SK-N-SH (cell line): ENCODE results near the gene VSIG2. TPM values are rescaled to one million over a fixed set of nuclear protein-coding genes. Genes with fewer than 3 reads are reported as not detected.
A peak's percentile ranks its signal among the peaks of the same experiment; 100 is the strongest.

Source experiments
- CTCF ChIA-PET: fragments of 300-600, 350-600 bp; formaldehyde crosslinking; extraction: SDS; loops from one replicate; lab custom pipeline; 2021; lab: Yijun Ruan, JAX
- POLR2A ChIA-PET: fragments of 350-600 bp; sonication (Branson Sonifier 250); formaldehyde crosslinking; extraction: SDS; loops from one replicate; lab custom pipeline; 2020; ENCODE audit warnings: antibody characterized with exemption, inconsistent platforms; lab: Yijun Ruan, JAX
- DNase-seq: peaks from one replicate; pipeline ENCODE4 v3.0.0; 2012
- H2AFZ ChIP-seq: fragments of 200-600 bp; sonication (generic); 2 replicates; pipeline ENCODE4 v1.8.1; 2016; ENCODE audit warnings: antibody characterized with exemption, mild to moderate bottlenecking, low read depth
- H3F3A ChIP-seq: fragments of 200-600 bp; sonication (generic); replicated peaks from 2 replicates; pipeline ENCODE3; 2016; ENCODE audit warnings: antibody characterized with exemption, mild to moderate bottlenecking; ENCODE audit not compliant: insufficient read depth
- H3K27ac ChIP-seq, 2 experiments: fragments of 200-500 bp in 1 of 2; fragments of 200-600 bp in 1 of 2; sonication (Bioruptor generic) in 1 of 2; sonication (generic), shearing (Covaris generic) in 1 of 2; 2 replicates each; pipeline versions ENCODE4 v1.5.1 to v1.6.1; 2014 to 2016; ENCODE audit warnings: low read depth in 2 of 2, inconsistent platforms in 1 of 2, low read length in 1 of 2, mild to moderate bottlenecking in 1 of 2, mixed read lengths in 1 of 2
- H3K27me3 ChIP-seq: fragments of 200-600 bp; sonication (generic), shearing (Covaris generic); 2 replicates; pipeline ENCODE4 v1.6.1; 2016; ENCODE audit warnings: mixed run types; ENCODE audit not compliant: insufficient read depth
- H3K36me3 ChIP-seq, 2 experiments: fragments of 200-500 bp in 1 of 2; fragments of 200-600 bp in 1 of 2; sonication (Bioruptor generic) in 1 of 2; sonication (generic) in 1 of 2; replicated peaks in 1 of 2; 2 replicates each; pipeline versions ENCODE3 to v1.5.1; 2014 to 2016; ENCODE audit warnings: low read length in 1 of 2, mild to moderate bottlenecking in 1 of 2; ENCODE audit not compliant: insufficient read depth in 2 of 2, control insufficient read depth in 1 of 2
- H3K4me1 ChIP-seq, 2 experiments: fragments of 200-500 bp in 1 of 2; fragments of 200-600 bp in 1 of 2; sonication (Bioruptor generic) in 1 of 2; sonication (generic), shearing (Covaris generic) in 1 of 2; 2 replicates each; pipeline versions ENCODE4 v1.5.1 to v1.6.1; 2014 to 2016; ENCODE audit warnings: low read depth in 1 of 2, low read length in 1 of 2, mixed run types in 1 of 2; ENCODE audit not compliant: insufficient read depth in 2 of 2, control insufficient read depth in 1 of 2
- H3K4me2 ChIP-seq: fragments of 200-600 bp; sonication (generic), shearing (Covaris generic); 2 replicates; pipeline ENCODE4 v1.6.1; 2017; ENCODE audit warnings: mixed run types
- H3K4me3 ChIP-seq, 2 experiments: fragments of 200-500 bp in 1 of 2; fragments of 200-600 bp in 1 of 2; sonication (Bioruptor generic) in 1 of 2; sonication (generic), shearing (Covaris generic) in 1 of 2; 2 replicates each; pipeline versions ENCODE4 v1.5.1 to v1.8.1; 2014 to 2016; ENCODE audit warnings: low read depth in 2 of 2, inconsistent platforms in 1 of 2, low read length in 1 of 2, mild to moderate bottlenecking in 1 of 2, mixed read lengths in 1 of 2, moderate library complexity in 1 of 2
- H3K79me2 ChIP-seq: fragments of 200-600 bp; sonication (generic); 2 replicates; pipeline ENCODE4 v1.8.1; 2017; ENCODE audit warnings: mild to moderate bottlenecking; ENCODE audit not compliant: insufficient read depth
- H3K9ac ChIP-seq: fragments of 200-600 bp; sonication (generic); 2 replicates; pipeline ENCODE4 v1.6.1; 2017; ENCODE audit warnings: mixed run types
- H3K9me2 ChIP-seq: fragments of 200-600 bp; sonication (generic); 2 replicates; pipeline ENCODE4 v1.6.1; 2017; ENCODE audit warnings: mixed run types
- H3K9me3 ChIP-seq: fragments of 200-600 bp; sonication (generic); 2 replicates; pipeline ENCODE4 v1.6.1; 2017; ENCODE audit warnings: mixed run types, mild to moderate bottlenecking, moderate library complexity
- H4K20me1 ChIP-seq: fragments of 200-600 bp; sonication (generic); 2 replicates; pipeline ENCODE4 v1.6.1; 2017; ENCODE audit warnings: mild to moderate bottlenecking, mixed run types; ENCODE audit not compliant: insufficient read depth
- EP300 ChIP-seq, 2 experiments: IDR thresholded peaks; 2 replicates each; pipeline versions ENCODE4 v1.4.0 to v1.6.1; 2012; ENCODE audit warnings: borderline replicate concordance in 1 of 2, low read depth in 1 of 2, low read length in 1 of 2
- EZH2phosphoT487 ChIP-seq: fragments of 200-600 bp; sonication (generic); IDR thresholded peaks from 2 replicates; pipeline ENCODE4 v1.6.1; 2017; ENCODE audit warnings: low read depth, mixed run types, mild to moderate bottlenecking, antibody characterized with exemption, moderate library complexity, borderline replicate concordance
- FOXM1 ChIP-seq: IDR thresholded peaks from 2 replicates; pipeline ENCODE4 v1.4.0; 2012; ENCODE audit warnings: low read depth, mild to moderate bottlenecking
- GATA2 ChIP-seq: sonication (generic); formaldehyde crosslinking; IDR thresholded peaks from 2 replicates; pipeline ENCODE4 v1.5.0; 2020; ENCODE audit warnings: mild to moderate bottlenecking, missing genetic modification reagents
- IRF3 ChIP-seq: fragments of 150-350 bp; IDR thresholded peaks from 2 replicates; pipeline ENCODE4 v1.6.1; 2016; ENCODE audit warnings: mild to moderate bottlenecking, low read depth, low read length
- JUND ChIP-seq: IDR thresholded peaks from 2 replicates; pipeline ENCODE4 v1.4.0; 2012
- MEF2A ChIP-seq: IDR thresholded peaks from 2 replicates; pipeline ENCODE4 v1.4.0; 2012; ENCODE audit warnings: low read depth, borderline replicate concordance
- MXI1 ChIP-seq: IDR thresholded peaks from 2 replicates; pipeline ENCODE4 v1.6.1; 2012; ENCODE audit warnings: mild to moderate bottlenecking, low read depth, low read length, improper control_type of control experiment
- RAD21 ChIP-seq: IDR thresholded peaks from 2 replicates; pipeline ENCODE4 v1.6.1; 2012; ENCODE audit warnings: mild to moderate bottlenecking, low read length
- RCOR1 ChIP-seq: fragments of 150-350 bp; IDR thresholded peaks from 2 replicates; pipeline ENCODE4 v1.6.1; 2017; ENCODE audit warnings: antibody characterized with exemption, low read length
- REST ChIP-seq: IDR thresholded peaks from 2 replicates; pipeline ENCODE4 v1.6.1; 2012; ENCODE audit warnings: mild to moderate bottlenecking, low read depth, low read length, moderate library complexity
- RFX5 ChIP-seq: IDR thresholded peaks from 2 replicates; pipeline ENCODE4 v1.6.1; 2012; ENCODE audit warnings: mild to moderate bottlenecking, improper control_type of control experiment, low read length
- SIN3A ChIP-seq: IDR thresholded peaks from 2 replicates; pipeline ENCODE4 v1.6.1; 2012; ENCODE audit warnings: low read depth, mild to moderate bottlenecking, low read length, moderate library complexity, borderline replicate concordance
- SMC3 ChIP-seq: IDR thresholded peaks from 2 replicates; pipeline ENCODE4 v1.6.1; 2012; ENCODE audit warnings: low read depth, low read length, improper control_type of control experiment
- TEAD4 ChIP-seq: IDR thresholded peaks from 2 replicates; pipeline ENCODE4 v1.4.0; 2012; ENCODE audit warnings: mild to moderate bottlenecking, borderline replicate concordance; ENCODE audit not compliant: insufficient read depth
- USF2 ChIP-seq: fragments of 150-350 bp; IDR thresholded peaks from 2 replicates; pipeline ENCODE4 v1.6.1; 2017; ENCODE audit warnings: antibody characterized with exemption, low read length, low read depth, borderline replicate concordance
- ZBTB33 ChIP-seq: IDR thresholded peaks from 2 replicates; pipeline ENCODE4 v1.4.0; 2012; ENCODE audit warnings: low read depth, borderline replicate concordance
- WGBS: methylation state at CpG from one replicate; pipeline ENCODE4 v1.1.6; 2017; ENCODE audit warnings: low lambda C conversion rate; 5-methylcytosine and 5-hydroxymethylcytosine counted together
- polyA plus RNA-seq, 3 experiments: library from polyadenylated mRNA; depleted of rRNA; stranded (reverse); fragments of >200 nt; gene quantifications; 2 replicates each; pipeline ENCODE4 v1.2.3, GENCODE V29; 2012

Gene VSIG2
- polyA plus RNA-seq, 1 of the 3 experiments (the other 2 are of a cell fraction) = not detected

GRCh38 chr11:124783002-124783401 is 30.9 kb upstream of the VSIG2 start:
- ChIA-PET POLR2A (no interaction called here), CTCF (interaction anchor here (0.9 to 2.0 kb wide), 7 partner anchors 11 to 139 kb away, joined by 3 to 17 read pairs (median 3); partner anchors contain the start of genes ESAM and MSANTD2)
- DNase-seq = no peak
- H3K79me2 ChIP-seq = peaks cover 69% of the 10 kb centered on the region
- H3K27ac ChIP-seq = no peak overlapping the region
- H3F3A ChIP-seq = no peaks in the 10 kb centered on the region
- H3K9me3 ChIP-seq = no peaks in the 10 kb centered on the region
- H4K20me1 ChIP-seq = peaks cover 13% of the 10 kb centered on the region; the same call in 1 of the 2 replicates
- H3K36me3 ChIP-seq = peaks cover 2% of the 10 kb centered on the region in 2 experiments
- H3K4me2 ChIP-seq = no peak overlapping the region
- H3K4me3 ChIP-seq = no peak overlapping the region
- no peaks in the 10 kb centered on the region for H3K27me3 ChIP-seq
- TF ChIP-seq REST = peak; percentile 58; the same call in 1 of the 2 replicates
- no peak for TF ChIP-seq GATA2 (CRISPR knock-in tag)
- no peak overlapping the region for H2AFZ ChIP-seq
- no peaks in the 10 kb centered on the region for H3K9me2 ChIP-seq
- 98% methylated on average over 4 of the region's 4 CpGs for WGBS
- H3K9ac ChIP-seq = no peak overlapping the region
- peaks cover 0 to 2% of the 10 kb centered on the region in 2 experiments; a peak in 1 of 4 replicates for H3K4me1 ChIP-seq

GRCh38 chr11:124779568-124779967 is 27.5 kb upstream of the VSIG2 start:
- H3K79me2 ChIP-seq = peaks cover 62% of the 10 kb centered on the region
- peaks cover 5 to 7% of the 10 kb centered on the region in 2 experiments for H3K36me3 ChIP-seq
- H3K9me3 ChIP-seq = no peaks in the 10 kb centered on the region
- CTCF ChIA-PET = interaction anchor here (1.0 to 9.9 kb wide), 5 partner anchors 10 to 111 kb away, joined by 3 to 60 read pairs (median 11); partner anchors contain the start of gene ESAM
- WGBS = 93% methylated on average over 1 of the region's 1 CpG
- no peak overlapping the region for H3K27ac ChIP-seq
- H3K9me2 ChIP-seq = no peaks in the 10 kb centered on the region
- no peak for DNase-seq
- no peak for TF ChIP-seq MXI1
- no peak for TF ChIP-seq MEF2A
- no peak for TF ChIP-seq FOXM1
- no peak for TF ChIP-seq ZBTB33
- TF ChIP-seq IRF3 = no peak
- TF ChIP-seq SIN3A = no peak
- no peak for TF ChIP-seq RFX5
- no peak for TF ChIP-seq USF2
- TF ChIP-seq JUND = no peak
- no peak for TF ChIP-seq RCOR1
- no peak for TF ChIP-seq SMC3
- no peak for TF ChIP-seq EP300 (IDR thresholded peaks at IDR 0.05; ENCODE audit: borderline replicate concordance in 1 of 2, low read depth in 1 of 2, low read length in 1 of 2)
- TF ChIP-seq GATA2 (CRISPR knock-in tag) = no peak
- TF ChIP-seq TEAD4 = no peak
- TF ChIP-seq EZH2phosphoT487 = no peak
- TF ChIP-seq RAD21 = no peak
- H4K20me1 ChIP-seq = no peaks in the 10 kb centered on the region
- no peak overlapping the region for H3K4me2 ChIP-seq
- H2AFZ ChIP-seq = no peak overlapping the region
- POLR2A ChIA-PET = interaction anchor here (1.1 kb wide), 1 partner anchor 21 kb away, joined by 4 read pairs; the partner anchor contains the start of gene MSANTD2
- no peaks in the 10 kb centered on the region for H3K27me3 ChIP-seq
- H3K4me1 ChIP-seq = peaks cover 0 to 2% of the 10 kb centered on the region in 2 experiments; a peak in 1 of 4 replicates
- H3K9ac ChIP-seq = no peak overlapping the region
- no peak overlapping the region for H3K4me3 ChIP-seq
- no peaks in the 10 kb centered on the region for H3F3A ChIP-seq
